ENCODE results near the gene RAD51B.
"Not testable (repeated sequence)": the region's sequence is repeated elsewhere in the genome, so short reads cannot be mapped to it uniquely, and the experiment has no call there.

RAD51B gene

DNA sequence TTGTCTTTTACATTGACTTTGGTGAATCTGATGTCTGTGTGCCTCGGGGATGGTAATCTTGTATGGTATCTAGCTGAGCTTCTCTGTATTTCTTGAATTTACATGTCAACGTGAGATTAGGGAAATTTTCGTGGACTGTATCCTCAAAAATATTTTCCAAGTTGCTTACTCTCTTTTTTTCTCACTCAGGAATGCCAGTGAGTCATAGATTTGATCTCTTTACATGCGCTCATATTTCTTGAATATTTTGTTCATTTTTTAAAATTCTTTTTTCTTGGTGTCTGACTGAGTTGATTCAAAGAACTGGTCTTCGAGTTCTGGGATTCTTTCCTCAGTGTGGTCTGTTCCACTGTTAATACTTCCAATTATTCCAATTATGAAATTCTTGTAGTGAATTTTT lies 207.7 kb downstream of the RAD51B start:
- Histone ChIP-seq H3K79me2 (ENCODE audit: low read length) (no peaks in the 10 kb centered on the region), H3K4me2 (ENCODE audit: low read depth, low read length) (no peak overlapping the region), H4K20me1 (ENCODE audit: insufficient read depth, low read length) (no peaks in the 10 kb centered on the region), H2AFZ (ENCODE audit: low read length) (no peak overlapping the region), H3K36me3 (replicated peaks; ENCODE audit: insufficient read depth, low read length) (no peaks in the 10 kb centered on the region), H3K4me1 (ENCODE audit: low read length) (no peaks in the 10 kb centered on the region), H3F3A (ENCODE audit: insufficient read depth, low read length) (no peaks in the 10 kb centered on the region), H3K27me3 (replicated peaks; ENCODE audit: insufficient read depth, low read length) (no peaks in the 10 kb centered on the region), H3K27ac (ENCODE audit: low read length) (no peak overlapping the region), H3K9me3 (replicated peaks; ENCODE audit: insufficient read depth, low read length) (no peaks in the 10 kb centered on the region), H3K9me2 (replicated peaks; ENCODE audit: insufficient read depth, low read length) (no peaks in the 10 kb centered on the region), H3K4me3 (ENCODE audit: low read length) (no peak overlapping the region), H3K9ac (ENCODE audit: low read length) (no peak overlapping the region)
- TF ChIP-seq, protein P1, sequence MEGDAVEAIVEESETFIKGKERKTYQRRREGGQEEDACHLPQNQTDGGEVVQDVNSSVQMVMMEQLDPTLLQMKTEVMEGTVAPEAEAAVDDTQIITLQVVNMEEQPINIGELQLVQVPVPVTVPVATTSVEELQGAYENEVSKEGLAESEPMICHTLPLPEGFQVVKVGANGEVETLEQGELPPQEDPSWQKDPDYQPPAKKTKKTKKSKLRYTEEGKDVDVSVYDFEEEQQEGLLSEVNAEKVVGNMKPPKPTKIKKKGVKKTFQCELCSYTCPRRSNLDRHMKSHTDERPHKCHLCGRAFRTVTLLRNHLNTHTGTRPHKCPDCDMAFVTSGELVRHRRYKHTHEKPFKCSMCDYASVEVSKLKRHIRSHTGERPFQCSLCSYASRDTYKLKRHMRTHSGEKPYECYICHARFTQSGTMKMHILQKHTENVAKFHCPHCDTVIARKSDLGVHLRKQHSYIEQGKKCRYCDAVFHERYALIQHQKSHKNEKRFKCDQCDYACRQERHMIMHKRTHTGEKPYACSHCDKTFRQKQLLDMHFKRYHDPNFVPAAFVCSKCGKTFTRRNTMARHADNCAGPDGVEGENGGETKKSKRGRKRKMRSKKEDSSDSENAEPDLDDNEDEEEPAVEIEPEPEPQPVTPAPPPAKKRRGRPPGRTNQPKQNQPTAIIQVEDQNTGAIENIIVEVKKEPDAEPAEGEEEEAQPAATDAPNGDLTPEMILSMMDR (IDR thresholded peaks at IDR 0.05; ENCODE audit: low read length), result no peak
- no peak for DNase-seq

DNA sequence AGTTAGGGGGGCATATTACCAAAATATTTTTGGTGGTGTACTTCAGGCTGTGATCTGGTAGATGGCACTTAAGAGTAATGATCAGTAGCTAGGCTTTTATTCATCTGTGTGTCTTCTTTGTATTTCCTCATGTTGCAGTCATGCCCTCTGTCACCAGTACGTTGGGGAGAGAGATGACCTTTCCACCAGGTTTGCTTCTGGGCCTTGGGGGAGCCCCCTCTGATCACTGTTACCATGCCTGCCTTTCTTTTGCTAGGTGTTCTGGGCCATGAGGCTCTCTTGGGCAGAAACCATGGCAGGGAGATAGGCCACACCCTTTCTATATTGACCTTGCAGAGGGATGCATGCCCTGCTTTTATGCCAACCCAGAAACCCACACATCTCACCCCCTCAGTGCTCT lies 208.5 kb downstream of the RAD51B start:
- Histone ChIP-seq H3K4me1 (ENCODE audit: low read length) (no peaks in the 10 kb centered on the region), H3K4me2 (ENCODE audit: low read depth, low read length) (no peak overlapping the region), H3K9me3 (replicated peaks; ENCODE audit: insufficient read depth, low read length) (no peaks in the 10 kb centered on the region), H3F3A (ENCODE audit: insufficient read depth, low read length) (no peaks in the 10 kb centered on the region), H3K36me3 (replicated peaks; ENCODE audit: insufficient read depth, low read length) (no peaks in the 10 kb centered on the region), H3K79me2 (ENCODE audit: low read length) (no peaks in the 10 kb centered on the region), H3K27me3 (replicated peaks; ENCODE audit: insufficient read depth, low read length) (no peaks in the 10 kb centered on the region), H3K27ac (ENCODE audit: low read length) (no peak overlapping the region), H4K20me1 (ENCODE audit: insufficient read depth, low read length) (no peaks in the 10 kb centered on the region), H2AFZ (ENCODE audit: low read length) (no peak overlapping the region), H3K4me3 (ENCODE audit: low read length) (no peak overlapping the region), H3K9ac (ENCODE audit: low read length) (no peak overlapping the region), H3K9me2 (replicated peaks; ENCODE audit: insufficient read depth, low read length) (no peaks in the 10 kb centered on the region)
- DNase-seq, result no peak
- TF ChIP-seq, protein P1 (IDR thresholded peaks at IDR 0.05; ENCODE audit: low read length), result no peak
- TF ChIP-seq EZH2 (optimal IDR thresholded peaks at IDR 0.05; ENCODE audit: low read depth, low read length) (no peak), EZH2phosphoT487 (IDR thresholded peaks at IDR 0.05; ENCODE audit: low read length) (no peak)

DNA sequence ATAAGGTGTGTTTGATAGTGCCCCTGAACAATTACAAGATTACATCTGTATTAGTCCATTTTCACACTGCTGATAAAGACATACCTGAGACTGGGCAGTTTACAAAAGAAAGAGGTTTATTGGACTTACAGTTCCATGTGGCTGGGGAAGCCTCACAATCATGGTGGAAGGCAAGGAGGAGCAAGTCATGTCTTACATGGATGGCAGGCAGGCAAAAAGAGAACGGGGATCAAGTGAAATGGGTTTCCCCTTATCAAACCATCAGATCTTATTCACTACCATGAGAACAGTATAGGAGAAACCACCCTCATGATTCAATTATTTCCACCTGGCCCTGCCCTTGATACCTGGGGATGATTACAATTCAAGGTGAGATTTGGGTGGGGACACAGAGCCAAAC lies 211.4 kb downstream of the RAD51B start:
- H2AFZ ChIP-seq (ENCODE audit: low read length); H4K20me1 ChIP-seq (ENCODE audit: insufficient read depth, low read length); H3K27ac ChIP-seq (ENCODE audit: low read length); H3K36me3 ChIP-seq (replicated peaks; ENCODE audit: insufficient read depth, low read length); H3K4me2 ChIP-seq (ENCODE audit: low read depth, low read length); H3K4me1 ChIP-seq (ENCODE audit: low read length); H3K27me3 ChIP-seq (replicated peaks; ENCODE audit: insufficient read depth, low read length); H3K9me3 ChIP-seq (replicated peaks; ENCODE audit: insufficient read depth, low read length); H3F3A ChIP-seq (ENCODE audit: insufficient read depth, low read length); DNase-seq; H3K4me3 ChIP-seq (ENCODE audit: low read length); H3K9me2 ChIP-seq (replicated peaks; ENCODE audit: insufficient read depth, low read length); H3K79me2 ChIP-seq (ENCODE audit: low read length); H3K9ac ChIP-seq (ENCODE audit: low read length): not testable (repeated sequence)

DNA sequence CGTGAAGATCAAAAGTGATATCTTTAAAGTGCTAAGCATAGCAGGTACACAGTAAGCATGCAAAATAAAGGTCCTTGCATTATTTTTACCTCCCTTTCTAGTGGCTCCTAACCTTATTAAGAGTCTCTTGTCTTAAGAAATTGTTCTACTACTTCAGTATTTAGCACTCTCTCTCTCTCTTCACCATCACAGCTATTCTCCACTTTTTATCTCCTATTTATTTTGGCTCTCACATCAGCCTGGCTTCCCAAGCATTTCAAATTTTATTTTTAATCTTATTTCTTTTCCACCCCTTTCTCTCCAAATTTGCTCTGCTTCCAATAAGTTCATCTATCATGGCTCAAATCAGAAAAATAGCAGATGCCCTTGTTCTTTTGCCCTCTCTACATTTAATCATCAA lies 212.6 kb downstream of the RAD51B start:
- DNase-seq, result no peak
- TF ChIP-seq, protein P1 (IDR thresholded peaks at IDR 0.05; ENCODE audit: low read length), result no peak
- TF ChIP-seq EZH2 (optimal IDR thresholded peaks at IDR 0.05; ENCODE audit: low read depth, low read length), result no peak
- no peak overlapping the region for H3K9ac ChIP-seq (ENCODE audit: low read length)
- no peaks in the 10 kb centered on the region for H3K79me2 ChIP-seq (ENCODE audit: low read length)
- no peak overlapping the region for H2AFZ ChIP-seq (ENCODE audit: low read length)
- H4K20me1 ChIP-seq (ENCODE audit: insufficient read depth, low read length), result no peaks in the 10 kb centered on the region
- H3K9me3 ChIP-seq (replicated peaks; ENCODE audit: insufficient read depth, low read length), result no peaks in the 10 kb centered on the region
- H3F3A ChIP-seq (ENCODE audit: insufficient read depth, low read length), result no peaks in the 10 kb centered on the region
- H3K4me2 ChIP-seq (ENCODE audit: low read depth, low read length), result no peak overlapping the region
- no peaks in the 10 kb centered on the region for H3K27me3 ChIP-seq (replicated peaks; ENCODE audit: insufficient read depth, low read length)
- H3K27ac ChIP-seq (ENCODE audit: low read length), result no peak overlapping the region
- H3K9me2 ChIP-seq (replicated peaks; ENCODE audit: insufficient read depth, low read length), result no peaks in the 10 kb centered on the region
- no peak overlapping the region for H3K4me3 ChIP-seq (ENCODE audit: low read length)
- no peaks in the 10 kb centered on the region for H3K36me3 ChIP-seq (replicated peaks; ENCODE audit: insufficient read depth, low read length)
- H3K4me1 ChIP-seq (ENCODE audit: low read length), result no peaks in the 10 kb centered on the region
